HG02970 (cell line): ENCODE results near the gene CNPY3.

Experiments used
- ATAC-seq: cut with Tn5 transposase; IDR thresholded peaks from one replicate; pipeline ENCODE4 v1.9.1; 2021; ENCODE audit warnings: mild to moderate bottlenecking, moderate library complexity, moderate number of reproducible peaks; ENCODE audit not compliant: unreplicated experiment, low FRiP score

CNPY3 gene

GRCh38 chr6:42978839-42979522 lies 49.7 kb downstream of the CNPY3 start, which contains the start of gene PEX6:
PEX6 (minus strand) TSS chr6:42979181; CDS start chr6:42979150, 31 bp downstream.
- peak; percentile 87 for ATAC-seq

DNA sequence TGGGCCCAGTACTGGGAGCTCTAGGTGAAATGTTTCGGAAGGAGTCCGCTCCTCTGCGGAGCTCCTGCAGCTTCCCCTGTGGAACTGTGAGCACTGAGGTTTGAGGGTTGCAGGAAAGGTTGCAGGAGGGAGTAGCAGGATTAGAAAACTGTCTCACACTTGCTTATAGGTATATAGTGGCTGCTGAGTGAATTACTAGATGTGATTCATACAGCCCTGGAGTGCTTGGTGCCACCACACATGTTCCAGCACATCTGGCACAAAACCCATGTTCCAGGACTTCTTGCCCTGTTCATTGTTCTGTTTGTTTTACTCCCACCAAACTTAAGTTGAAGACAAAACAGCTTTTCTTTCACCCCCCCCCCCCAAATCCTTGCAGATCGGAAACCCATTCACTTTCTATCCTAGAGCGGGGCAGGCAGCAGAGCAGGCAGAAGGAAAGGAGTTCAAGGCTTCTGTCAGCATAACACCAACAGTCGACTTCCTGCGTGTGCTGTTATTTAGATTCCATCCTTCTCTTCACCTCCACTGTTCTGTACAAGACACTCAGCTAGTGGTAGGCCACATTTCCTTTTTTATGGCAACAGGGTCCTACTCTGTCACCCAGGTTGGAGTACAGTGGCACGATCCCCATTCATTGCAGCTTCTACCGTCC lies 50.4 kb downstream of the CNPY3 start:
- no peak for ATAC-seq

- no peak for ATAC-seq
These were observed 52.6 kb downstream of the CNPY3 start for GRCh38 chr6:42981836-42982235.

DNA sequence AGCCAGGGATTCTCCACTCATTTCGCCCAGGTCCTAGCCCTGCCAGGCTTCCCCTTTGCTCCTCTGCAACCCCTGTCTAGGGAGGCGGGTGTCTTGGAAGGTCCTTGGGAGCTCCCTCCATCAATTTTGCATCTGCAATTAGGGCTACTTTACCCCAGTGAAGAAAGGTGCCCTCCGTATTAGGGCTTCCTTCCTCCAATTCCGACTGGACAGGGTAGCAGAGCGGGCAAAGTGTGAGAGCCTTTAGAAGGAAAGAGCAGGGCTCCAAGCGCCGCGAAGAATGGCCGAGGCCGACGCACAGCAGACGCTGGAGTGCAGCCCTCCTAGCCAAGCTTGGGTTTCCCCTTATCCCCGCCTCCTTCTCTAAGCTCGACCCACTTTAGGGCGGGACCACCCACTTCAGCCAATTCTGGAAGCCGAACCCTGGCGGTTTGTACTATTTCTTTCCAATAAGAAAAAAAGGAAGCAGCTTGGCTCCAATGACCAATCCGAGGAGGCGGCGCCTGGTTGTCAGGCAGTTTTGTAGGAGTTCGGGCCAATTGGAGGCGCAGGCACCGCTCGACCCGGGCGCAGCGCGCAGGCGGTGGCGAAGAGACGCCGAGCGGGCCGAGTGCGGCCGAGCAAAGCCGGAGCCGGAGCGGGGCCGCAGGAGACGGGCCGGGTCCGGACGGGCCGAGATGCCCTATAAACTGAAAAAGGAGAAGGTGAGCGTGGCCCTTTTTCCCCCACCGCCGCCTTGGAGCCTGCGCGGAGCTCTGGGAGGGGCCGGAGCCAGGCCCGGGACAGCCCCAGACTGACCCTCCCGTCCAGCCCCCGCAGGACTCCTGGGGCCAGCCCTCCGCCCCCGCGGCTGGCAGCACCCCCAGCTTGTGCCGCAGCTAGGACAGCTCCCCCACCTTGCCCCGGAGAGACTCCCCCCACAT lies 55.0 kb downstream of the CNPY3 start, which contains the start of gene PPP2R5D:
Gene PPP2R5D (plus strand): TSS at position 570 of the 923 bp plus-strand sequence. CDS start 108 bp downstream, at position 678.
- peak; percentile 94 for ATAC-seq

- no peak for ATAC-seq
These were observed 55.7 kb downstream of the CNPY3 start for GRCh38 chr6:42984924-42985475.

GRCh38 chr6:42987533-42988451 lies 58.5 kb downstream of the CNPY3 start:
- no peak for ATAC-seq

DNA sequence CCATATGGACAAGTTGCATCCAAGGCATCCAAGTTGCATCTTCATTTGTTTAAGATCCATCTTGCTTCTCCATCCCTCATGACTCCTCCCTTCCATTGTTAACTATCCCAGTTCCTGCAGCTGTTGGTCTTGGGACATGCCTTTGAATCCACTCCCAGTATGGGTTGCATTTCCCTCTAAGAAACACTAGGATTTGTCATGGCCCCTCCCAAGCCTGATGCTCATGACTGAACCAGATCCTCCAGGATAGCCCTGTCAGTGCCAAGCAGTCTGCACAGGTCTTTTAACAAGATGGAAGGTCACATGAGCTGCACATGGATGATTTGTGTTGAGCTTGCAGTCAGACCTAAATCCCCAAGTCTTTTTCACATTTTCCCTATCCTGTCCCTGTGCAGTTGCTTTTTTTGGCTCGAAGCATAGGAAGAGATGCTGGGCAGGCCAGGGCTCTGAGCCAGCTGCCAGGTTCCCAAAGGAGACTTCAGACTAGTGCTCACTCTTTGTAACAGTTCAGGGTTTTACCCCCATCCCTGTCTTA lies 59.3 kb downstream of the CNPY3 start:
- ATAC-seq, result no peak
